HepG2 (cell line): ENCODE results near the gene BCAS1. TPM values are rescaled to one million over a fixed set of nuclear protein-coding genes. Genes with fewer than 3 reads are reported as not detected.

Source experiments
- BRF2 ChIP-seq: sonication (generic); formaldehyde crosslinking; IDR thresholded peaks from 2 replicates; pipeline ENCODE4 v1.8.1; 2022; ENCODE audit warnings: mild to moderate bottlenecking, missing genetic modification reagents
- GTF2F1 ChIP-seq: fragments of 150-350 bp; IDR thresholded peaks from 2 replicates; pipeline ENCODE4 v1.6.1; 2014; ENCODE audit warnings: low read length
- HOXA9 ChIP-seq: sonication (generic); formaldehyde crosslinking; IDR thresholded peaks from 2 replicates; pipeline ENCODE4 v1.8.1; 2022; ENCODE audit warnings: missing genetic modification reagents, mild to moderate bottlenecking, moderate library complexity, borderline replicate concordance
- LRRFIP1 ChIP-seq: sonication (generic); formaldehyde crosslinking; conservative IDR thresholded peaks from 2 replicates; pipeline ENCODE4 v1.4.0; 2020; ENCODE audit warnings: missing genetic modification reagents
- MATR3 ChIP-seq: sonication (generic); formaldehyde crosslinking; IDR thresholded peaks from 2 replicates; pipeline ENCODE4 v1.4.0; 2020; ENCODE audit warnings: missing genetic modification reagents
- MED13 ChIP-seq: sonication (generic); formaldehyde crosslinking; IDR thresholded peaks from 2 replicates; pipeline ENCODE4 v1.5.0; 2020; ENCODE audit warnings: missing genetic modification reagents
- MTERF4 ChIP-seq: sonication (generic); formaldehyde crosslinking; IDR thresholded peaks from 2 replicates; pipeline ENCODE4 v1.8.0; 2023; ENCODE audit warnings: mild to moderate bottlenecking, missing genetic modification reagents
- NFE2L2 ChIP-seq: fragments of 150-350 bp; IDR thresholded peaks from 2 replicates; pipeline ENCODE4 v1.6.1; 2014; ENCODE audit warnings: low read length
- STAG1 ChIP-seq: sonication (generic); formaldehyde crosslinking; IDR thresholded peaks from 2 replicates; pipeline ENCODE4 v1.4.0; 2020; ENCODE audit warnings: missing genetic modification reagents
- TCF7 ChIP-seq: sonication (generic); IDR thresholded peaks from 2 replicates; pipeline ENCODE4 v1.6.1; 2016; ENCODE audit warnings: antibody characterized with exemption, low read depth
- THYN1 ChIP-seq: sonication (generic); formaldehyde crosslinking; IDR thresholded peaks from 2 replicates; pipeline ENCODE4 v1.8.1; 2023; ENCODE audit warnings: low read depth, mild to moderate bottlenecking, moderate library complexity, missing genetic modification reagents, borderline replicate concordance
- ZNF260 ChIP-seq: sonication (generic); formaldehyde crosslinking; IDR thresholded peaks from 2 replicates; pipeline ENCODE4 v1.4.0; 2020; ENCODE audit warnings: missing genetic modification reagents, low read depth, mild to moderate bottlenecking, borderline replicate concordance
- ZNF326 ChIP-seq: sonication (generic); formaldehyde crosslinking; IDR thresholded peaks from 2 replicates; pipeline ENCODE4 v1.4.0; 2020; ENCODE audit warnings: missing genetic modification reagents, borderline replicate concordance
- ZNF441 ChIP-seq: sonication (generic); formaldehyde crosslinking; IDR thresholded peaks from 2 replicates; pipeline ENCODE4 v1.7.0; 2021; ENCODE audit warnings: missing genetic modification reagents, borderline replicate concordance
- polyA plus RNA-seq, 8 experiments: library from polyadenylated mRNA; depleted of rRNA in 3 of 8; stranded (reverse) in 7 of 8; unstranded in 1 of 8; fragments of >200 nt; fragmentation: Illumina TruSeq in 4 of 8; extraction: Trizol in 4 of 8; gene quantifications; 2 replicates each; pipeline versions ENCODE4 v1.2.1 to v1.2.3, GENCODE V29; 2011 to 2016; ENCODE audit warnings: low read depth in 4 of 8, missing spikeins in 1 of 8, mixed read lengths in 1 of 8; ENCODE audit not compliant: insufficient read depth in 1 of 8
- total RNA-seq, 5 experiments: library from RNA; depleted of rRNA; stranded (reverse); fragments of >200 nt; fragmentation: Illumina TruSeq; extraction: Trizol; gene quantifications; 2 replicates each; pipeline ENCODE4 v1.2.3, GENCODE V29; 2016; ENCODE audit warnings: low read depth in 1 of 5
- TF ChIP-seq, protein P1 (sequence below): sonication (generic); formaldehyde crosslinking; IDR thresholded peaks from 2 replicates; pipeline ENCODE4 v1.8.1; 2022; ENCODE audit warnings: low read depth, mild to moderate bottlenecking, missing genetic modification reagents
- TF ChIP-seq, protein P2 (sequence below), 2 experiments: sonication (generic) in 1 of 2; formaldehyde crosslinking in 1 of 2; IDR thresholded peaks; 2 replicates each; pipeline versions ENCODE4 v1.4.0 to v1.6.1; 2016 to 2020; ENCODE audit warnings: borderline replicate concordance in 1 of 2, low read depth in 1 of 2, mild to moderate bottlenecking in 1 of 2, missing genetic modification reagents in 1 of 2

The BCAS1 gene
- total and polyA plus RNA-seq, 2 of the 13 experiments (the other 11 are each of a cell fraction or from before 2014, with no cell fraction given), result 0.55 to 0.91 TPM

DNA sequence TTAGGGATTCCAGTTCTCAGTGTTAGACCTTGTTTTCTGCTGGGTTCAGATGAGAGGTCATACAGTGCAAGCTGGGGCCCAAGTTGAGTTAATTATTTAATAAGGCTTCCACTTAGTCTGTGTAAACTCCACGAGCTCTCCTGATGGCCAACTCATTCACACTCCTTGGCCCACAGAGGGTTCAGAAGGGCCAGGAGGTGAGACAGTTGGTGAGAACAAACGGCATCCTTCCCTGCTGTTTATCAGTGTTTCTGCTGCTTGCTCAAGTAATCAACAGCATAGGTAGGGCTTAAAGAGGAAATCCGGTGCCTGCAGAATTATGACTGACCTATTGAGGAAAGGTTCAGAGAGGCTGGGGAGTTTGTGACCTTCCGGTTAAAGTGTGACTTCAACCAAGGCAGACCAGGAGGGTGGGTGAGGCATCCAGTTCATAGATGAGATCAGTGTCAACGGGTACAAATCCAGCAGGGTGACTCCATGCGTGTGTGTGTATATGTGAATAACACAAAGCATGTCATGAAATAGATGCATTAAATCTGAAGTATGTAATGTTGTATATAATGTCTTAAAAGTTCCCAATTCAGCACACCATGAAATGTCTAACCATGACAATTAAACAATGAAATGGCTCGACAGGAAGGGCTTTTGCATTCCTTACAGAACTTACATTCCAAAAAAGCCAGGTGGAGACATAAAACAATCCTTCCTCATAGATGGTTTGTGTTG, 37.4 kb upstream of the BCAS1 start (continued):
- no peak for TF ChIP-seq LRRFIP1
- TF ChIP-seq MTERF4, result no peak; the same call in 1 of the 2 replicates
- TF ChIP-seq ZNF441 (CRISPR knock-in tag), result peak; percentile 90
- TF ChIP-seq HOXA9 (CRISPR knock-in tag), result no peak
- TF ChIP-seq MED13 (CRISPR knock-in tag), result peak; percentile 67; the same call in 1 of the 2 replicates
- TF ChIP-seq, protein P1, sequence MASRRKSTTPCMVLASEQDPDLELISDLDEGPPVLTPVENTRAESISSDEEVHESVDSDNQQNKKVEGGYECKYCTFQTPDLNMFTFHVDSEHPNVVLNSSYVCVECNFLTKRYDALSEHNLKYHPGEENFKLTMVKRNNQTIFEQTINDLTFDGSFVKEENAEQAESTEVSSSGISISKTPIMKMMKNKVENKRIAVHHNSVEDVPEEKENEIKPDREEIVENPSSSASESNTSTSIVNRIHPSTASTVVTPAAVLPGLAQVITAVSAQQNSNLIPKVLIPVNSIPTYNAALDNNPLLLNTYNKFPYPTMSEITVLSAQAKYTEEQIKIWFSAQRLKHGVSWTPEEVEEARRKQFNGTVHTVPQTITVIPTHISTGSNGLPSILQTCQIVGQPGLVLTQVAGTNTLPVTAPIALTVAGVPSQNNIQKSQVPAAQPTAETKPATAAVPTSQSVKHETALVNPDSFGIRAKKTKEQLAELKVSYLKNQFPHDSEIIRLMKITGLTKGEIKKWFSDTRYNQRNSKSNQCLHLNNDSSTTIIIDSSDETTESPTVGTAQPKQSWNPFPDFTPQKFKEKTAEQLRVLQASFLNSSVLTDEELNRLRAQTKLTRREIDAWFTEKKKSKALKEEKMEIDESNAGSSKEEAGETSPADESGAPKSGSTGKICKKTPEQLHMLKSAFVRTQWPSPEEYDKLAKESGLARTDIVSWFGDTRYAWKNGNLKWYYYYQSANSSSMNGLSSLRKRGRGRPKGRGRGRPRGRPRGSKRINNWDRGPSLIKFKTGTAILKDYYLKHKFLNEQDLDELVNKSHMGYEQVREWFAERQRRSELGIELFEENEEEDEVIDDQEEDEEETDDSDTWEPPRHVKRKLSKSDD (CRISPR knock-in tag), result peak; percentile 66; the same call in 1 of the 2 replicates
- no peak for TF ChIP-seq ZNF260 (CRISPR knock-in tag)
- TF ChIP-seq GTF2F1, result no peak
- TF ChIP-seq ZNF326 (CRISPR knock-in tag), result no peak
- no peak for TF ChIP-seq THYN1 (CRISPR knock-in tag)
- TF ChIP-seq MATR3 (CRISPR knock-in tag), result no peak
- no peak for TF ChIP-seq NFE2L2
- TF ChIP-seq, protein P2, sequence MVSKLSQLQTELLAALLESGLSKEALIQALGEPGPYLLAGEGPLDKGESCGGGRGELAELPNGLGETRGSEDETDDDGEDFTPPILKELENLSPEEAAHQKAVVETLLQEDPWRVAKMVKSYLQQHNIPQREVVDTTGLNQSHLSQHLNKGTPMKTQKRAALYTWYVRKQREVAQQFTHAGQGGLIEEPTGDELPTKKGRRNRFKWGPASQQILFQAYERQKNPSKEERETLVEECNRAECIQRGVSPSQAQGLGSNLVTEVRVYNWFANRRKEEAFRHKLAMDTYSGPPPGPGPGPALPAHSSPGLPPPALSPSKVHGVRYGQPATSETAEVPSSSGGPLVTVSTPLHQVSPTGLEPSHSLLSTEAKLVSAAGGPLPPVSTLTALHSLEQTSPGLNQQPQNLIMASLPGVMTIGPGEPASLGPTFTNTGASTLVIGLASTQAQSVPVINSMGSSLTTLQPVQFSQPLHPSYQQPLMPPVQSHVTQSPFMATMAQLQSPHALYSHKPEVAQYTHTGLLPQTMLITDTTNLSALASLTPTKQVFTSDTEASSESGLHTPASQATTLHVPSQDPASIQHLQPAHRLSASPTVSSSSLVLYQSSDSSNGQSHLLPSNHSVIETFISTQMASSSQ (IDR thresholded peaks at IDR 0.05; ENCODE audit: low read depth), result peak; percentile 100
- TF ChIP-seq, protein P2 (CRISPR knock-in tag; IDR thresholded peaks at IDR 0.05; ENCODE audit: borderline replicate concordance), result peak; percentile 100
- peak; percentile 87 for TF ChIP-seq TCF7
- no peak; the same call in none of the 2 replicates for TF ChIP-seq STAG1 (CRISPR knock-in tag)
- TF ChIP-seq BRF2 (CRISPR knock-in tag), result 0 out of 2 replicates have a peak, but pooled peaks have one; percentile 67
